GM12878 (cell line): ENCODE measurements around the gene TFF2. TPM values are rescaled to one million over a fixed set of nuclear protein-coding genes. Genes with fewer than 3 reads are reported as not detected.

ENCODE experiments used
- ATAC-seq: fragments of 200-7000 bp; cut with Tn5 transposase; 3 replicates; pipeline ENCODE4 v1.9.1; 2020; ENCODE audit warnings: mild to moderate bottlenecking, moderate library complexity
- BruUV-seq: library from RNA; stranded (reverse); fragments of 400-500 nt; replicated peaks from 2 replicates; lab custom pipeline; 2021; lab: Mats Ljungman, UMichigan
- CTCF ChIA-PET: fragments of 300-600 bp; sonication (Branson Sonifier 250); formaldehyde crosslinking; extraction: SDS; loops from one replicate; lab custom pipeline; 2021; ENCODE audit warnings: inconsistent platforms; lab: Yijun Ruan, JAX
- POLR2A ChIA-PET: fragments of 350-600 bp; formaldehyde crosslinking; extraction: SDS; loops from one replicate; lab custom pipeline; 2021; ENCODE audit warnings: inconsistent platforms; lab: Charles Lee
- RAD21 ChIA-PET: fragments of 300-600 bp; sonication (Branson Sonifier 250); formaldehyde crosslinking; loops from one replicate; lab custom pipeline; 2023; ENCODE audit warnings: antibody characterized with exemption; ENCODE audit not compliant: unreplicated experiment; lab: Charles Lee
- SMC1A ChIA-PET: fragments of 300-600 bp; sonication (Branson Sonifier 250); formaldehyde crosslinking; loops from one replicate; lab custom pipeline; 2023; ENCODE audit not compliant: unreplicated experiment, uncharacterized antibody; lab: Charles Lee
- DNase-seq: peaks from one replicate; pipeline ENCODE4 v3.0.0-alpha.2; 2011; ENCODE audit warnings: low read depth, low spot score
- FAIRE-seq: peaks from 3 replicates; lab custom pipeline; 2011; peaks lifted over from hg19 to GRCh38; lab: Jason Lieb, UNC
- H2AFZ ChIP-seq: 2 replicates; pipeline ENCODE4 v1.6.0; 2011; ENCODE audit warnings: low read depth, low read length, control low read depth; ENCODE audit not compliant: control insufficient read depth
- H3K27ac ChIP-seq: 2 replicates; pipeline ENCODE4 v1.5.1; 2011; ENCODE audit warnings: control low read depth; ENCODE audit not compliant: control insufficient read depth, insufficient read depth
- H3K27me3 ChIP-seq, 2 experiments: replicated peaks in 1 of 2; 2 replicates each; pipeline versions ENCODE4 v1.6.0 to v1.6.1; 2011; ENCODE audit warnings: low read length in 1 of 2; ENCODE audit not compliant: control insufficient read depth in 2 of 2, insufficient read depth in 2 of 2
- H3K36me3 ChIP-seq, 2 experiments: 2 replicates each; pipeline ENCODE4 v1.5.1; 2011; ENCODE audit warnings: low read length in 1 of 2; ENCODE audit not compliant: control insufficient read depth in 2 of 2, insufficient read depth in 2 of 2
- H3K4me1 ChIP-seq: 2 replicates; pipeline ENCODE4 v1.6.1; 2011; ENCODE audit warnings: mild to moderate bottlenecking, low read length, moderate library complexity, mixed read lengths; ENCODE audit not compliant: control insufficient read depth, insufficient read depth
- H3K4me2 ChIP-seq: 2 replicates; pipeline ENCODE4 v1.6.0; 2011; ENCODE audit warnings: control low read depth; ENCODE audit not compliant: control insufficient read depth, insufficient read depth
- H3K4me3 ChIP-seq: fragments of 200-600 bp; sonication (generic); 2 replicates; pipeline ENCODE4 v1.5.1; 2016
- H3K79me2 ChIP-seq: 2 replicates; pipeline ENCODE4 v1.6.0; 2011; ENCODE audit warnings: low read length; ENCODE audit not compliant: control insufficient read depth, insufficient read depth
- H3K9ac ChIP-seq: 2 replicates; pipeline ENCODE4 v1.8.0; 2011; ENCODE audit warnings: low read length, control low read depth, mixed read lengths; ENCODE audit not compliant: control insufficient read depth, insufficient read depth
- H3K9me3 ChIP-seq: replicated peaks from 3 replicates; pipeline ENCODE4 v1.5.1; 2011; ENCODE audit warnings: mild to moderate bottlenecking, low read length; ENCODE audit not compliant: control insufficient read depth, insufficient read depth
- H4K20me1 ChIP-seq: 2 replicates; pipeline ENCODE4 v1.6.0; 2011; ENCODE audit not compliant: control insufficient read depth, insufficient read depth
- ATF3 ChIP-seq: IDR thresholded peaks from 2 replicates; pipeline ENCODE4 v1.6.1; 2011; ENCODE audit warnings: low read depth, mild to moderate bottlenecking, low read length, moderate library complexity, borderline replicate concordance; ENCODE audit errors: extremely low read depth
- BACH1 ChIP-seq: fragments of 450-650 bp; IDR thresholded peaks from 2 replicates; pipeline ENCODE4 v1.6.1; 2017; ENCODE audit warnings: mild to moderate bottlenecking, borderline replicate concordance
- ELK1 ChIP-seq: IDR thresholded peaks from 2 replicates; pipeline ENCODE4 v1.6.1; 2012; ENCODE audit warnings: low read depth, low read length, improper control_type of control experiment
- EZH2 ChIP-seq: IDR thresholded peaks from 2 replicates; pipeline ENCODE4 v1.6.1; 2012; ENCODE audit warnings: low read depth, mild to moderate bottlenecking, control low read depth, inconsistent platforms, low read length, borderline replicate concordance; ENCODE audit not compliant: control insufficient read depth
- SPI1 ChIP-seq: IDR thresholded peaks from 2 replicates; pipeline ENCODE4 v1.6.1; 2011; ENCODE audit warnings: low read depth, mild to moderate bottlenecking, low read length, moderate library complexity, borderline replicate concordance; ENCODE audit not compliant: insufficient read depth
- SRF ChIP-seq, 2 experiments: IDR thresholded peaks; 2 replicates each; pipeline ENCODE4 v1.6.1; 2011; ENCODE audit warnings: low read depth in 2 of 2, low read length in 2 of 2, mild to moderate bottlenecking in 1 of 2, moderate library complexity in 1 of 2
- TARDBP ChIP-seq: IDR thresholded peaks from 2 replicates; pipeline ENCODE4 v1.6.1; 2016; ENCODE audit warnings: borderline replicate concordance
- USF1 ChIP-seq: IDR thresholded peaks from 2 replicates; pipeline ENCODE4 v1.6.1; 2011; ENCODE audit warnings: borderline replicate concordance, low read depth, mild to moderate bottlenecking, moderate library complexity, mixed read lengths, low read length; ENCODE audit not compliant: insufficient read depth; ENCODE audit errors: extremely low read length
- ZNF384 ChIP-seq: IDR thresholded peaks from 2 replicates; pipeline ENCODE4 v1.6.1; 2012; ENCODE audit warnings: low read depth, mild to moderate bottlenecking, low read length, improper control_type of control experiment, borderline replicate concordance
- WGBS: methylation state at CpG from one replicate; pipeline ENCODE4 v1.1.6; 2016; ENCODE audit warnings: low lambda C conversion rate; ENCODE audit not compliant: insufficient replicate concordance, insufficient coverage; ENCODE audit errors: missing lambda C conversion rate; 5-methylcytosine and 5-hydroxymethylcytosine counted together
- in situ Hi-C: fragments of 300-500 bp; cut with MboI; formaldehyde crosslinking; loops from 9 replicates; pipeline ENCODE4 v1.14.3; 2018; ENCODE audit warnings: mixed read lengths
- intact Hi-C: fragments of 100-400 bp; cut with micrococcal nuclease; formaldehyde crosslinking; loops from one replicate; pipeline ENCODE4 v1.14.2; 2022; ENCODE audit not compliant: unreplicated experiment
- polyA plus RNA-seq, 11 experiments: library from polyadenylated mRNA; depleted of rRNA in 4 of 11; unstranded in 6 of 11; stranded (reverse) in 5 of 11; fragments of >200 nt; fragmentation: Nextera tagmentation in 4 of 11; fragmentation: Illumina TruSeq in 1 of 11; extraction: Ambion mirVana in 4 of 11; extraction: Trizol in 1 of 11; gene quantifications; 1 replicate in 1 of 11; 2 replicates in 10 of 11; pipeline versions ENCODE4 v1.2.1 to v1.2.3, GENCODE V29; 2011 to 2016; ENCODE audit warnings: inconsistent platforms in 2 of 11, missing spikeins in 2 of 11, low read depth in 1 of 11
- total RNA-seq, 4 experiments: library from RNA; depleted of rRNA in 3 of 4; stranded (reverse); fragments of >200 nt in 3 of 4; fragmentation: Illumina TruSeq in 1 of 4; extraction: Trizol in 1 of 4; gene quantifications; 2 replicates each; pipeline versions ENCODE4 v1.2.1 to v1.2.3, GENCODE V29; 2013 to 2021

The TFF2 gene
- total and polyA plus RNA-seq, 10 of the 15 experiments (the other 5 are each of a cell fraction or from before 2014, with no cell fraction given), result 0.56 TPM; not detected in 9

GRCh38 chr21:42390696-42391095 is 39.9 kb upstream of the TFF2 start (continued):
- TF ChIP-seq EZH2 (no peak), BACH1 (no peak), SRF (IDR thresholded peaks at IDR 0.05; ENCODE audit: low read depth in 2 of 2, low read length in 2 of 2) (no peak)

- ChIA-PET CTCF (interaction anchor here (0.9 kb wide), 1 partner anchor 34 kb away, joined by 3 read pairs; no protein-coding TSS in a partner anchor), POLR2A (no interaction called here), SMC1A (interaction anchor here (4.8 kb wide), 1 partner anchor 32 kb away, joined by 124 read pairs; no protein-coding TSS in a partner anchor), RAD21 (no interaction called here)
- 69% methylated on average over 5 of the region's 5 CpGs for whole genome bisulfite sequencing
- Histone ChIP-seq H3K36me3 (no peaks in the 10 kb centered on the region), H4K20me1 (no peaks in the 10 kb centered on the region), H3K27ac (peak overlapping the region; percentile 10), H3K9ac (no peak overlapping the region), H3K4me1 (peaks cover 62% of the 10 kb centered on the region), H3K4me3 (no peak overlapping the region), H3K79me2 (peaks cover 11% of the 10 kb centered on the region), H2AFZ (no peak overlapping the region), H3K4me2 (peak overlapping the region; percentile 53), H3K9me3 (no peaks in the 10 kb centered on the region), H3K27me3 (no peaks in the 10 kb centered on the region)
- ATAC-seq (no peak), FAIRE-seq (no peak), DNase-seq (no peak)
- no TSS peak for BruUV-seq
- in situ Hi-C loops, result no loop called here
- intact Hi-C loops, result no loop called here
- TF ChIP-seq ATF3 (no peak), TARDBP (no peak), USF1 (no peak), ELK1 (no peak), SPI1 (no peak), ZNF384 (no peak)
Observed at GRCh38 chr21:42390193-42390592, 39.4 kb upstream of the TFF2 start.
